HG03066 (cell line): ENCODE results near the gene PRDM4.
"Not testable (repeated sequence)": the region's sequence is repeated elsewhere in the genome, so short reads cannot be mapped to it uniquely, and the experiment has no call there.

ENCODE experiments used
- ATAC-seq: cut with Tn5 transposase; IDR thresholded peaks from one replicate; pipeline ENCODE4 v1.9.1; 2021; ENCODE audit warnings: low read depth; ENCODE audit not compliant: unreplicated experiment

The PRDM4 gene

GRCh38 chr12:107705522-107705921 lies 55.4 kb downstream of the PRDM4 start:
- not testable (repeated sequence) for ATAC-seq

GRCh38 chr12:107704041-107704440 lies 56.9 kb downstream of the PRDM4 start:
- ATAC-seq: no peak

GRCh38 chr12:107702106-107702505 lies 58.8 kb downstream of the PRDM4 start:
- ATAC-seq: no peak

GRCh38 chr12:107695772-107696171 lies 65.2 kb downstream of the PRDM4 start:
- not testable (repeated sequence) for ATAC-seq

- peak; percentile 91 for ATAC-seq
Measured at GRCh38 chr12:107685360-107686248, 75.3 kb downstream of the PRDM4 start, which contains the start of gene PWP1. PWP1 (plus strand) TSS chr12:107685799; CDS start chr12:107685900, 101 bp downstream.

GRCh38 chr12:107684990-107685359 lies 76.0 kb downstream of the PRDM4 start:
- ATAC-seq: no peak

- ATAC-seq: no peak
Measured at GRCh38 chr12:107684029-107684795, 76.7 kb downstream of the PRDM4 start.
